Testis (tissue), 2 donors: ENCODE data around the gene ABCF2.
A peak's percentile ranks its signal among the peaks of the same experiment; 100 is the strongest.

Experiments used
- CTCF ChIP-seq, 3 experiments: fragments of 450-650 bp in 2 of 3; fragments of 200-600 bp in 1 of 3; sonication (generic) in 1 of 3; IDR thresholded peaks; one replicate each; pipeline ENCODE4 v1.5.1; 2016 to 2019; ENCODE audit warnings: antibody characterized with exemption in 3 of 3, mild to moderate bottlenecking in 2 of 3, moderate library complexity in 1 of 3
- POLR2A ChIP-seq: fragments of 450-650 bp; IDR thresholded peaks from one replicate; pipeline ENCODE4 v1.6.1; 2017; ENCODE audit warnings: antibody characterized with exemption, mild to moderate bottlenecking, moderate library complexity

- TF ChIP-seq CTCF (IDR thresholded peaks at IDR 0.05) (peak in 1 of 3 experiments; percentile 10), POLR2A (no peak)
Measured at GRCh38 chr7:151174246-151175046, 52.6 kb downstream of the ABCF2 start.
